NCI-H187 treated with DMSO at 0.1 percent for 48 hours (cell line): ENCODE data around the gene CAMK2B.

Source experiments
- DNase-seq: peaks from one replicate; lab custom pipeline; 2025; lab: John Stamatoyannopoulos, UW

CAMK2B gene

DNA sequence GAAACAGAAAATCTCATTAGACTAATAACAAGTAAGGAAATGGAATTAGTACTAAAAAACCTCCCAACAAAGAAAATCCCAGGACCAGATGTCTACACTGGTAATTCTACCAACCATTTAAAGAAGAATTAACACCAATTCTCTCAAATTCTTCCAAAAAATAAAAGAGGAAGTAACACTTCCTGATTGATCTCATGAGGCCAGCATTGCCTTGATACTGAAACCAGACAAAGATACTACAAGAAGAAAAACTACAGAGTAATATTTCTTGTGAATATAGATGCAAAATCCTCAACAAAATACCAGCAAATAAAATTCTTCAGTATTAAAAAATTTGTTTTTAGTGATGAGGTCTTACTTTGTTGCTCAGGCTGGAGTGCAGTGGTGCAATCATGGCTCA, 157.5 kb downstream of the CAMK2B start:
- DNase-seq = no peak
